Measurements from ENCODE around the gene TMEM181.
"Not testable (repeated sequence)": the region's sequence is repeated elsewhere in the genome, so short reads cannot be mapped to it uniquely, and the experiment has no call there.

The TMEM181 gene

DNA sequence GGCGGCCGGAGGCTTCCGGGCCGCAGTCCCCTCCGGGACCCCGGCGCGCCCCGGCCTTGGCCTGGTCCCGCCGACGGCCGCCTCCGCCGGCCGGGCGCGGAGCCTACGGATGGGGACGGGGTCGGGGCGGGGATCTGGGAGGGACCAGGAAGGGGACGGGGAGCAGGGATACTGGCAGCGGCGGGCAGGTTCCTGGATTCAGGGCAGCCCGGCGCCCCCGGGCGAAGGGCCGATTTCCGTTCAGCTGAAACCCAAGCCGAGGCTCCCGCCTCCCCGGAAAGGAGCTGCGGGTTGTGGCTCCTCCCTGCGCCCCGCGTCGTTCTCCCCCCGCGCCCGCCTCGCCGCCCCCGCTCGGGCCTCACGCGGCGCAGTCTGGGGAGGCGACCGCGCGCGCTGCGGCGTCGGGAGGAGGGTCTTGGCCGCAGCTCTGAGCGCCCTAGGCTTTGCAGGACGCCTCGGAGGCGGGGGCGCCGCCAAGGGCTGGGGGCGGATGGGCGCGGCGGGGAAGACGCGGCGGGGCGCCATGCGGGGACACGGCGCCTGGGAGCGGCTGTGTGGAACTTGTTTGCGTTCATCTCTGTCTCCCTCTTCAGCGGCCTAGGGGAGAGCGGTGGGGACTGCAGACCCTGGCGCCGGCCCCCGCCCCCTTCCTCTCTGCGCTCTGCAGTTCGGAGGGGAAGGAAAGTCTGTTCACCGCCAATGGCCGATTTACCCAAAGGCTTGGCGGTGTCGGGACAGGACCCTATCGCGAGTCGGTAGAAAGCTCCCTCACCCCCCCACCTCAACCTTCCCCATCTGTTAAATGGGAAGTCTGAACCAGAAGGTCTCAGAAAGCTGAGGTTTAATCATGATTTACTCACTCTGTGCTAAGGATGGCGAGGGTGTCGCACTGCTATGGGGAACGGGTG is 22.7 kb upstream of the TMEM181 start:
- DNase-seq (ENCODE audit: extremely low read depth in 1 of 2, low read depth in 1 of 2), result no peak

GRCh38 chr6:158538741-158539140 is 21.1 kb upstream of the TMEM181 start:
- DNase-seq (ENCODE audit: extremely low read depth in 1 of 2, low read depth in 1 of 2), result no peak

DNA sequence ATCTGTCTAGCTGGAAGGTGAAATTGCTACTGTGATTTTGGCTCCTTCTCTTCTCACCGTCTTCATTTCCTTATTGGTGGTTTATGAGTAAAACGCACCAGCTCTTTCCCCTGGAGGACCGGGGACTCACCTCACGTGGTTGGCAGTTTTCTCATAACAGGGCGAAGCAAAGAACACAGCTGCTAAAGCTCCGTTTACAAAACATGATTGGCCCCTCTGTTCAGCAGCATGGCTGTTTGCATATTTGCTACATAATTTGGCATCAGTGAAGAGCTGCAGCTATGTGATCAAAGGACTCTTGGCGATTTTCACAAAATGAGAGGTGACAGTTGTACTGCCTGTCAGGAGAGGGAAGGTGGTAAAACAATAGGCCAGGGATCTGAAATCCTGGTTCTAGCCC is 20.5 kb upstream of the TMEM181 start:
- DNase-seq (ENCODE audit: extremely low read depth in 1 of 2, low read depth in 1 of 2), result no peak

DNA sequence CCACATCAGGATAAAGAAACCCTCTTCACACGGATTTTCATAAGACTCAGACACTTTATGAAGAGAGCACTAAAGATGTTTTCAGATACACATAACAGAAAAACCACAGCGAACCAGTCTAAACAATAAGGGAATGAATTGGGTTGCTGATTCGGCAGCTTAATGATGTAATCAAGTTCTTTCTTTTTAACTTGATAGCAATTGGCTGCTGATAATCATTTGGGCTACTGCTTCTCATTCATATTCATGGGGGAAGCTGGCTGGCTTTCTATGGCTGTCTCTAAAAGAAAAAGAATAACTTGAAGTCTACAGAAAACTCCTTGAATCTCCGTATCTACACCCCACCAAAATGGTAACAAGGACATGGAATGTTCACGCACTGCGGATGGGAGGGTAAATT is 20.0 kb upstream of the TMEM181 start:
- DNase-seq (ENCODE audit: extremely low read depth in 1 of 2, low read depth in 1 of 2), result no peak

GRCh38 chr6:158543606-158544185 is 16.2 kb upstream of the TMEM181 start:
- no peak for DNase-seq (ENCODE audit: extremely low read depth in 1 of 2, low read depth in 1 of 2)

DNA sequence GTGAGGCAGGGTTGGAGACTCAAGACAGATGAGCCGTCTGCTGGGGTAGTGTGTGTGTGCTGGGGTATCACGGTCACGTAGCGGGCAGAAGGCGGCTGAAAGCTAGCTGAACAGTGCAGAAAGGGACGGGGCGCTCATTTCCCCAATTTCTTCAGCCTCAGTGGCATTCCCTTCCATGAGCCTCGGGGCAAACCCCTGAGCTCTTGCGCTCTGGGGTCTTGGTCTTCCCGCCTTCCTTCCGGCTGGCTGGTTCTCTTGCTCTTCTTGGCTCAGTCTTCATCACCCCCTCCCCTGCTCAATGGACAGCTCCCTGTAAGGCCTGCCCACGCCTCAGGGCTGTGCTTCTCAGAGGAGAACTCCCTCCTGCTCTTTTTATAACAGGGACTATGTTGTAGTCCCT is 15.5 kb upstream of the TMEM181 start:
- no peak for DNase-seq (ENCODE audit: extremely low read depth in 1 of 2, low read depth in 1 of 2)

DNA sequence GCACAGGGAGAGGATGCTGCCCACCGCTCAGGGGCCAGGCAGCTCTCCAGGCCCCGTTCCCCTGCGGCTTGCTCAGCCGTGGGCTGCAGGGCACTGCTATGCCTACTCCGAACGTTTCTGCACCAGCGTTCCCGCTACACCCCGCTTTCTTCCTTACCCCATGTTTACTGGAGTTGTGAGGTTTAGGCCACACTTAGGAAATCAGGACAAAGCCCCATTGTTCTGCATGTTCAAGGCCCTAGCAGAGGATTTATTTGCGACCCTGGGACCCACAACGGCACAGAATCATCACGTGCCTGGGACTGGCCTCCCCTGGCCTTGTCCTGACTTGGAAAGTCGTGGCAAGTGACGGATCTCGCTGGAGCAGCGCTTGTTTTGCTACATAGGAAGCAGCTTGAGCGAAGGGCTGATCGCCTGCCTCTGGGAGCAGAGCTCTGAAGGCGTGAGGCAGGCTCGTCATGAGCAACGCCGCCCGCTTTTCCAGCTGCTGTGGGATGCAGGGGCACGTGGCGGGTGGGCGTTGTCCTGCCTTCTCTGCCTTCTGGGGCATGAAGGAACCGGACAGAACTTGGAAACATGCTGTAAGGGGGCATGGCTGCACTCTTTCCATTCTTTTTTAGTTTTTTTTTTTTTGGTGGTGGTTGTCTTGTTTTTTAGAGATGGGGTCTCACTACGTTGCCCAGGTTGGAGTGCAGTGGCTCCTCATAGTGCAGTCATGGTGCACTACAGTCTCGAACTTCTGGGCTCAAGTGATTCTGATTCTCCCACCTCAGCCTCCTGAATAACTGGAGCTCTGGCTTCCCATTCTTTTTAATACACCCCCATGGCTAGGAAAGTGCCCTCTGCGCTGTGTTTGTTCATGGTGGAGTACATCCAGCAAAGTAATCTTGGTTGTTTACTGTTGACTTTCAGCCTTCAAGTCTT is 14.6 kb upstream of the TMEM181 start:
- DNase-seq (ENCODE audit: extremely low read depth in 1 of 2, low read depth in 1 of 2), result no peak

- DNase-seq (ENCODE audit: extremely low read depth in 1 of 2, low read depth in 1 of 2), result no peak
Observed at GRCh38 chr6:158548418-158549161, 11.3 kb upstream of the TMEM181 start.

DNA sequence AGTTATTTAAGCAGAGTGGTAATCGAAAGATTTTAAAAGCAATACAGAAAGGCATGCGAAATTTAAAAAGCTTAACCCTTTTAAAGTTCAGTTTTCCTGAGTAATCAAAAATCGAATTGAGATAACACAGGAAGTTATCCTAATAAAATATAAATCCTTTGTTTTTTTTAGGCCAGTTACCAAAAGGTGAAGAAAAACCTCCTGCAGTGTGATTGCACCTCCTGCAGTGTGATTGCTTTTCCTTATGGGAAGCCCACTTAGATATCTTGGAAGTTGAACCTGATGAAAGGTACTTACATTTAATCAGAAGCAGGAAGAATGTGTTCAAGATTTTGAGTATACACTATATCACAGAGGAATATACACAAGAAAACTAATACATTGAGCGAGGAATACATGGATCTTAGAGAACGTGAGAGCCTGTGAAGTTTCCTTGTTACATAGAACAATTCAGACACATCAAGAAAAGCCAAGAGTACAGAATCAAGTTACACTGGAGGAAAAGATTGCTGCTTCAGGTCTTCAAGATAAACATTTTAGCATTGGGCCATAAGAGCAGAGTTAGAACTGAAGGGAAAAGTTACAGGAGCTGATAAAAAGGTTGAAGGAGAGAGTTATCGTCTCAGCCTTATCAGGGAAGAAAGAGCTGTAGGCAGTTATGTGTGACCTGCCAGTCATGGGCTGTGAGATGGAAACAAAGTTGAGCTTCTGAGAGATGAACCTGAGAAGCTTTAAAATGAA is 7.7 kb upstream of the TMEM181 start:
- DNase-seq (ENCODE audit: extremely low read depth in 1 of 2, low read depth in 1 of 2), result no peak

GRCh38 chr6:158552796-158553138 is 7.1 kb upstream of the TMEM181 start:
- no peak for DNase-seq (ENCODE audit: extremely low read depth in 1 of 2, low read depth in 1 of 2)

GRCh38 chr6:158554611-158555361 is 5.1 kb upstream of the TMEM181 start:
- no peak for DNase-seq (ENCODE audit: extremely low read depth in 1 of 2, low read depth in 1 of 2)

GRCh38 chr6:158556113-158556512 is 3.8 kb upstream of the TMEM181 start:
- no peak for DNase-seq (ENCODE audit: extremely low read depth in 1 of 2, low read depth in 1 of 2)

DNA sequence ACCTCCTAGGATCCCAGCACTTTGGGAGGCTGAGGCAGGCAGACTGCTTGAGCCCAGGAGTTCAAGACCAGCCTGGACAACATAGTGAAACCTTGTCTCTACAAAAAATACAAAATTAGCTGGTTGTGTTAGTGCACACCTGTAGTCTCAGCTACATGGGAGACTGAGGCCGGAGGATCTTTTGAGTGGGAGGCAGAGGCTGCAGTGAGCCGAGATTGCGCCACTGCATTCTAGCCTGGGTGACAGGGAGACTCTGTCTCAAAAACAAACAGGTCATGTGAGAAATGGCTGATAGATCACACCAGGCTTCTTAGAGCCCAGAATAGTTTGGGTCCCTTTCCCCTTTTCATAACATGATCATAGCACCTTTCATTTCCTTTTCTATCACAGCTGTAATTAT is 2.8 kb upstream of the TMEM181 start:
- DNase-seq (ENCODE audit: extremely low read depth in 1 of 2, low read depth in 1 of 2), result not testable (repeated sequence)

DNA sequence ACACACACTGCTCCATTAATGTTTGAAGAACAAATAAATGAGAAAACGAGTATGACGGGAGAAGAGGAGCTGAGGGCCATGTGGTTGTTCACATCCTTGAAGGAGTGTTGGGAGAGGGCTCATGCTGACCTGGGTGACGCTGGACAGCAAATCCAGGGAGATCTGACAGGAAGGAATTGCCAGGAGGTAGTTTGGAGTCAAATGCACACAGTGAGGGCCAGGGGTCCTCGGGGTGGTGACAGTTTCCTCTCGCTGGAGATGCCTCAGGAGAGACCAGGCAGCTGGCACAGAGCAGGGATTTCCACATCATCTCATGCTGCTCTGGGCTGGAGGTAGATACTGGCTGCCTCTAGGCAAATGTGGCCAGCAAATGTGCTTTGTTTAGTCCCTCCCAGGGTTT is 2.0 kb upstream of the TMEM181 start:
- DNase-seq (ENCODE audit: extremely low read depth in 1 of 2, low read depth in 1 of 2), result no peak

DNA sequence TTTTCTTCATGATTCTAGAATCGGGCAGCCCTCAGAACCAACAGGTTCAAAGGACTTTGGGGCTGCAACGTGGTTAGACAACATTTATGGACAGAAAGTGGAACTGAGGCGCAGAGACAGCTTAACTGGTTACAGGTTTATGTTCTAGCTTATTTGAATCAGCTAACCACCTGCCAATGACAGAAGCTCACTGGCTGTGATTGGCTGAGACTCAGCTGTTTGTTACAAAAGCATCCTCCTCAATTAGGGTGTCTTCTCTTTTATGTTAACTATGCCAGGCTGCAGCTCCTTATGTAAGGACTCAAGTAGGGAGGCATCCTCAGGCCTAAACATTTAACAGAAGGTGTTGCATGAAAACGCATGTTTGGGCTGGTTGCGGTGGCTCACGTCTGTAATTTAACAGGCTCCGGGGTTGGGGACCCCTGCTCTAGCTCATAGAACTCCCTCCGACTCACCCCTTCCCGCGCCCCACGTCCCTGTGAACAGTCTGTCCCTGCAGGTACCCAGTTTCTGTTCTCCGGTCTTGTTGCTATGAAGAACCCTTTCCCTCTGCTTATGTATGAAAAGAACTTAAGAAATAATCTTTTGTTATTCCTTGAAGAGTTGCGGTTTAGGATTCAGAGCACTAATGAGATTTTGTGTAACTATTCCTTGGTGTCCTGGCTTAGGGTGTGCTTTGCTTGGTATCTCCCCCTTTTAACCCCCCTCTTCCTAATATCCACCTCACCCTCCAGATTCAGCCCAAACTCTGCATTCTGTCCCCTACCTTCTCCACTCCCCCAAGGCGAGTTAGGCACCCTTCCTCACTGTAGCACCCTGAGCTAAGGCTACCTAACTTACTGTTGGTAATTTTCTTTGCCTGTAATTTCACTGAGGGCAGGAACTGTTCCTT is 1.2 kb upstream of the TMEM181 start:
- DNase-seq (ENCODE audit: extremely low read depth in 1 of 2, low read depth in 1 of 2), result no peak

GRCh38 chr6:158559338-158559894 is 475 bp upstream of the TMEM181 start:
- no peak for DNase-seq (ENCODE audit: extremely low read depth in 1 of 2, low read depth in 1 of 2)

GRCh38 chr6:158560836-158561320 is 987 bp downstream of the TMEM181 start:
- DNase-seq (ENCODE audit: extremely low read depth in 1 of 2, low read depth in 1 of 2), result no peak

- no peak for DNase-seq (ENCODE audit: extremely low read depth in 1 of 2, low read depth in 1 of 2)
Observed at GRCh38 chr6:158561321-158561884, 1.5 kb downstream of the TMEM181 start.
